AG09309 (cell line): ENCODE data around the gene ERBB4.

ENCODE experiments used
- DNase-seq: peaks from one replicate; pipeline ENCODE4 v3.0.0-alpha.2; 2010; ENCODE audit warnings: low read depth
- H3K4me3 ChIP-seq: 2 replicates; pipeline ENCODE4 v1.5.1; 2011; ENCODE audit warnings: mild to moderate bottlenecking, low read depth, low read length, moderate library complexity; ENCODE audit not compliant: control insufficient read depth
- TF ChIP-seq, protein P1 (sequence below): IDR thresholded peaks from 2 replicates; pipeline ENCODE4 v1.5.1; 2011; ENCODE audit warnings: mild to moderate bottlenecking, low read depth, low read length, inconsistent platforms; ENCODE audit not compliant: insufficient read depth, control insufficient read depth; ENCODE audit errors: missing control alignments

Gene ERBB4

DNA sequence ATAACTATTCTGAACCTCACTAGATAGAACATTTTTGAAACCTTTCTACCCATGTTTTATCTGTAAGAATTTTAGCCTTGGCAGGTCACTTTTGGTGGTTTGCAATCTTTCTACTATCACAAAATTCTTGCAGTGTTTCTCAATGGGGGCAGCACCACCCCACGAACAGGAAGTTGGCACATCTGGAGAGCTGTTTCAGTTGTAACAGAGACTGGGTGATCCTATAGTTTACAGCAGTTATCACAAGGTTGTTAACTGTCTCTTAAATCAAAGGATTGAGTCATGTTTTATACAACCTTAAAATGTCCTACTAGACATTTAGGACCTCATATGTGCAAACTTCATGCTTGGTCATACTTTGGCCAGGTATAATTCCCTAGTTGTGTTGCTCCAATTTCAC, 829.2 kb downstream of the ERBB4 start:
- TF ChIP-seq, protein P1, sequence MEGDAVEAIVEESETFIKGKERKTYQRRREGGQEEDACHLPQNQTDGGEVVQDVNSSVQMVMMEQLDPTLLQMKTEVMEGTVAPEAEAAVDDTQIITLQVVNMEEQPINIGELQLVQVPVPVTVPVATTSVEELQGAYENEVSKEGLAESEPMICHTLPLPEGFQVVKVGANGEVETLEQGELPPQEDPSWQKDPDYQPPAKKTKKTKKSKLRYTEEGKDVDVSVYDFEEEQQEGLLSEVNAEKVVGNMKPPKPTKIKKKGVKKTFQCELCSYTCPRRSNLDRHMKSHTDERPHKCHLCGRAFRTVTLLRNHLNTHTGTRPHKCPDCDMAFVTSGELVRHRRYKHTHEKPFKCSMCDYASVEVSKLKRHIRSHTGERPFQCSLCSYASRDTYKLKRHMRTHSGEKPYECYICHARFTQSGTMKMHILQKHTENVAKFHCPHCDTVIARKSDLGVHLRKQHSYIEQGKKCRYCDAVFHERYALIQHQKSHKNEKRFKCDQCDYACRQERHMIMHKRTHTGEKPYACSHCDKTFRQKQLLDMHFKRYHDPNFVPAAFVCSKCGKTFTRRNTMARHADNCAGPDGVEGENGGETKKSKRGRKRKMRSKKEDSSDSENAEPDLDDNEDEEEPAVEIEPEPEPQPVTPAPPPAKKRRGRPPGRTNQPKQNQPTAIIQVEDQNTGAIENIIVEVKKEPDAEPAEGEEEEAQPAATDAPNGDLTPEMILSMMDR: no peak
- no peak for DNase-seq
- H3K4me3 ChIP-seq: no peak overlapping the region

DNA sequence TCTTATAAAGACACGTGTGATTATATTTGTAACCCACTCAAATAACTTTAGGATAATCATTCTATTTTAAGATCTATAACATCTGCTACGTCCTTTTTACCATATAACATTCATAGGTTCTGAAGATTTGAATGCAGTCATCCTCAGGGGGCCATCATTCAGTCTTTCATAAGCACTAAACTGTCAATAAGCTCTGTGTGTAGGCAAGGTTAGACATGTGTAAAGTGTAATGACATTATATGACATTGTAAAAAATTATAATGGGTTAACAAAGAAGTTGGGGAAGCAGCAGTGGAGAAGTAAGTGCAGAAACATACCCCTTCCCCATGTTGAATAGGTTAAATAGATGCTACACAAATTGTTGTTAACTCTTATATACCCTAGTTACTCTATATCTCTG, 845.9 kb downstream of the ERBB4 start:
- no peak for DNase-seq
- TF ChIP-seq, protein P1: no peak
- H3K4me3 ChIP-seq: no peak overlapping the region

DNA sequence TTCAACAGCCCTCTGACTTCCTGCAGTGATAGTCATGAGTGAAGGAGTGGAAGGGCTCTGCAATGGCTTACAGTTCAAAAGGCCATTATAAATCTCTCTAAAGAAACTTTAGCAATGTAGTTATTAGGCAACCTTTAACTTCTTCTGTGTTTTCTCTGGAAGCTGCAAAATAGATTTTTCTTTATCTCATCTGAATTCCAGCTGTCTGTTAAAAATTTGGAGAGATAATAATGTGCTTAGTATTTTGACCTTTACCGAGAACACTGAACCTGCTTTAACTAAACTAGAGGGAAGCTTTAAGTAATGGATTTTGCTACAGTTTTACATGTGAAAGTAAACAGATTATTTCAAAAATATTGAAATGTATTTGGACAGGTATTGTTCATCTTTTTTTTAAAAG, 847.9 kb downstream of the ERBB4 start:
- TF ChIP-seq, protein P1: no peak
- H3K4me3 ChIP-seq: no peak overlapping the region
- no peak for DNase-seq

DNA sequence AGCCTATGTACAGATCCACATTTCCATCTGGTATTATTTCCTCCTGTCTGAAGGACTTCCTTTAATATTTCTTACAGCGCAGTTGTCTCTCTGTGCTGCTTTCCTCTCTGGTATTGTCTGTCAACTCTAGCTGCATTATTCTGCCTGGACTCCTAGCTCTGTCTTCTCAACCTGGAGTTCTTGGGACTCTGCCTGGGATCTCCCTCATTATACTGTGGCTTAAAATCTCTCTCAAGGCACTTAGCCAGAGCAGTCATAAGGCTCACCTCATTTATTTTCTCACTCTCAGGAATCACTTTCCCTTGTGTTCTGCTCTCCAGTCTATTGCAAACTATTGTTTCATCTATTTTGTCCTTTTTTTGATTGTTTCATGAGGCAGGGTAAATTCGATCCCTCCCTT, 850.4 kb downstream of the ERBB4 start:
- H3K4me3 ChIP-seq: no peak overlapping the region
- TF ChIP-seq, protein P1: no peak
- no peak for DNase-seq

DNA sequence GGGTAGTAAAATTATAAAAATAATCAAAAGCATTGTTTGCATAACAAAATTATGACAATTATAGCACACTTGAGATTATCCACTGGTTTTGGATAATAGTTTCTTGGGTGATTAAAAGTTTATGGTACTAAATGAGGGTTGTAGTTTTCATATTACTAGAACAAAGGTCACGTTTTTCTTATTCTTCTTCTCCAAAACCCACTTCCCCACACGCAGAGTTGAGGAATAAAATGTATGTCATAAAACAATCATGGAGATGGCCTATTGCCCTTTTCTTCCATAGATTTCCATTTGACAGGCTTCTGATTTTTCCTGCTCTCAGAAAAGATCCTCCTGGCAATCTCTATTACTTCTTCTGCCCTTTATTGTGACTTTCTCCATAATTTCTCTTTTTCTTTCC, 863.9 kb downstream of the ERBB4 start:
- no peak overlapping the region for H3K4me3 ChIP-seq
- no peak for DNase-seq
- TF ChIP-seq, protein P1: no peak

DNA sequence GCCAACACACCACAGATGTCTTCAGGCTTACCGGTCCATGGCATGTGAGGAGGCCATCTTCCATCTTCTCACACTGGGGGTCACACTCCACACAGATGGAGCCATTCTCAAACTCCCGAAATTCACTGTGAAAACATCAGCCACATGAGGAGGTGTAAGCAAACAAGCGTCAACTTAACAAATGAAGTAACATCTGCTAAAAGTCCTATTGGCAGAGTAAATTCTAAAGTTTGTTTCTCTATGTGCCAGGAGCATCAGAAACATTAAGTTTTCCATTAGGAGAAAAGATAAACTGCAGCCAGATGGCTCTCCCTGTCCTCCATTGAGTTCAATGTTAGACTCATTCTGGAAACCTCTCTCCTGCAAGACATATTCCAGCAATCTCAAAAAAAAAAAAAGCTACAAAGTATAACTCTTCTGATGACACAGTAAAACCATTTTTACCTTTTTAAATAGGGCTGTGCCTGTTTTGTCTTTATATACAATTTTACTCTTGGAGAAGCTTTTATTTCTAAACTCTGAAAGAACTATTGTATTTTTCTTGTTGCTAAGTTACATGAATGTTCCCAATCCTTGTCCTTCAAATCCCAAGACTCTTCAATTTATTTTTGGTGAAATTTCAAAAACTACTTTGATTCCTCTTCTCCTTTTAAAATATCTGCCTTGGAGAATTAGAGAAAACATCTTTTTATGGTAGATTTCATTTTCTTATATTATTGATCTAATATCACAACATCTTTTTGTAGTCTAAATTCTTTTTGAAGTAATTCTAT, 865.3 kb downstream of the ERBB4 start:
- H3K4me3 ChIP-seq: no peak overlapping the region
- no peak for DNase-seq
- TF ChIP-seq, protein P1: no peak
